Embryonic facial prominence (tissue), 1 donor: Measurements from ENCODE around the gene TPPP2.
A peak's percentile ranks its signal among the peaks of the same experiment; 100 is the strongest.
"Not testable (repeated sequence)": the region's sequence is repeated elsewhere in the genome, so short reads cannot be mapped to it uniquely, and the experiment has no call there.

Experiments used
- DNase-seq: peaks from one replicate; pipeline ENCODE4 v3.0.0-alpha.2; 2016; ENCODE audit errors: extremely low spot score

The TPPP2 gene

GRCh38 chr14:21038441-21039422 is 8.7 kb downstream of the TPPP2 start:
- no peak for DNase-seq

- DNase-seq, result peak; percentile 67
Measured at GRCh38 chr14:21039585-21040369, 9.8 kb downstream of the TPPP2 start.

- no peak for DNase-seq
Measured at GRCh38 chr14:21040370-21040925, 10.4 kb downstream of the TPPP2 start.

DNA sequence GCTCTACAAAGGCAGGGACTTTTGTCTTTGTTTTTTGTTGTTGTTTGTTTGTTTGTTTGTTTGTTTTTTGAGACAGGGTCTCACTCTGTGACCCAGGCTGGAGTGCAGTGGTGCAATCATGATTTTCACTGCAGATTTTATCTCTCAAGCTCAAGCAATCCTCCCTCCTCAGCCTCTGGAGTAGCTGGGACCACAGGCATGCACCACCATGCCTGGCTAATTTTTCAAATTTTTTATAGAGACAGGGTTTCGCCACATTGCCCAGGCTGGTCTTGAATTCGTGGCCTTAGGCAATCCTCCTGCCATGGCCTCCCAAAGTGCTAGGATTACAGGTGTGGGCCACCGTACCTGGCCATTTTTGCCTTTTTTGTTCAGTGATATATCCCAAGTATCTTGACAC is 10.9 kb downstream of the TPPP2 start:
- DNase-seq, result not testable (repeated sequence)

DNA sequence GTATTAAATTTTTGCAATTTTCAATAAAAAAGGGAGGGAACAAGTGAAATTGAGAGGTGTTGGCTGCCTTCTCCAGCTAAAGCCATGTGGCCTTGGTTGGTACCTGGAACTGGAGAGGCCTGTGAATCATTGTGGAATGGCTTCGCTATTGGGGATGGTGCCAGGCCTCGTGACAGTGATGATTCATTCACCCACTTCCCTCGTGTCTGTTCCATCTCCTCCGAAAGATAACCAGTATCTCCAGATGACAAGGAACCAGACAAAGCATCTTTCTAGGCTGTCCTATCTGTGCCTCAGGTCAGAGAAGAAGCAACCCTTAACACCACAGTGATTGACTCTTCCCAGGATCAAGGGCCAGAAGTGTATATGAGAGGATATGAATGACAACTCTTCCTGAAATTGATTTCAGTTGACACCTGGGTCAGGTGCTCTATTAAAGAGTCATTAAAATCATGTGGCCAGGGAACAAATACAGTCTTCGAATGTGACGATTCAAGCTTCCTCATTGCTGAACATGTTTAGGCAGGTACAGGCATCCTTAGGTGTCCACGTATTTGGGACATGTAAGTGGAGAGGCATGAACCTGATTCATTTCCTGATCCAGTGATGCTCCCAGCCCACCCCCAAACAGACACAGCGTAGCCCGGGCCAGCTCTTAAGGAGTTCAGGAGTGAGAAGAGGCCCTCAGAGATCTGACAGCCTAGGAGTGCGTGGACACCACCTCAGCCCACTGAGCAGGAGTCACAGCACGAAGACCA is 11.8 kb downstream of the TPPP2 start, which contains the start of gene RNASE7:
RNASE7 (plus strand) TSS at position 687 of the 758 bp plus-strand sequence. CDS start 631 bp downstream, outside the sequence.
- no peak for DNase-seq

GRCh38 chr14:21042918-21043317 is 12.9 kb downstream of the TPPP2 start:
- DNase-seq, result no peak

- DNase-seq, result no peak
Measured at GRCh38 chr14:21043387-21043973, 13.5 kb downstream of the TPPP2 start.

- DNase-seq, result no peak
Measured at GRCh38 chr14:21043974-21044618, 14.1 kb downstream of the TPPP2 start.

DNA sequence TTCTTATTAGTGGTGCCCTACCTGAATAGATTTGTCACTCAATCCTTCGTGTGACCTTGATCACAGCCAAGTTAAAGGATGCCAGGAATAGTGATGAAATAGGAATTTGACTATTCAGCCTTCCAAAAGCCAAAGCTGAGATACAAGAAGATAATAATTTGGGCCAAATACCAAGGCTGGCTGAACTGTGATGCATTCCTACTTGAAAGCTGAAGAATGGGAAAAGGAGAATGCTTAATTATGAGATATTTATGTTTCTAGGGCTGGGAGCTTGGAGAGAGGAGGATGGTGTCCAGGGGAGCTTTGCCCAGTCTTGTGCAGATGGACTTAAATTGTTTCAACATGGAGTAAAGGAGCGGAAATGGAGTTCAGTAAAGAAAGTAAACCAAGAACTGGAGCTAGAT is 17.4 kb downstream of the TPPP2 start:
- DNase-seq, result no peak

DNA sequence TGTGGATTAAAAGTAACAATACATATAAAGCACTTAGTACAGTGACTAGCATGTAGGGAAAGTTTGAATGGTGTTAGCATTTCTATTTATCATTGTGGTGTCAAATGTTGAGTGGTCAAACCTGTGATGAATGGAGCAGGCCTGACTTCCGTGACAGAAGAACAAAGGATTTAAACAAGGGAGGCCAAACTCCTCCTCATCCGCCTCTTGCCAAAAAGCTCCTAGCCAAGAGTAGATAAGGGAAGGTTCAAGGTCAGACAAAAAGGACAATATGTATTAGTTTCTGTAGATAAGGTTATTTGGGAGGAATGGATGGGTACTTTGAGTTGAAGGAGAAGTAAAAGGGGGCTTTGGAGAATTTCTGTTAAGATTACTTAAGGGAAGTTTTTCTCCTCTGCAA is 18.6 kb downstream of the TPPP2 start:
- DNase-seq, result no peak

DNA sequence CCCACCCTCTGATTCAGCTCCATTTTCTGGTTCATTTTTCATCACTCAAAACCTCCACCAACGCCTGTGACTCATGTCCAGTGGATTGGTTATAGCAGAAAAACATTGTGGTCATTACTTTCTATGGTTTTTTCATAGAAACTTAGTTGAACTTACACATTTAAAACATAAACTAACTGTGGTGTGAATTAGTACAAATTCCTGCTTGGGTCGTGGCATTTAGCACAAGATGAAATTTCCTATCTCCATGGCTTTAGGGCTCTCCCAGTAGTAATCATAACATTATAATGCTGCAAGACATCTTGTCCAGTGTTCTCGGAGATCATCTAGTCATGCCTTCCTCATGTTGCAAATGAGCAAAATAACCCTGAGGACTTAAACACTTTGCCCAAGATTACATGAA is 19.3 kb downstream of the TPPP2 start:
- DNase-seq, result no peak

- no peak for DNase-seq
Measured at GRCh38 chr14:21050597-21050996, 20.6 kb downstream of the TPPP2 start.

- DNase-seq, result no peak
Measured at GRCh38 chr14:21053184-21054122, 23.4 kb downstream of the TPPP2 start.

DNA sequence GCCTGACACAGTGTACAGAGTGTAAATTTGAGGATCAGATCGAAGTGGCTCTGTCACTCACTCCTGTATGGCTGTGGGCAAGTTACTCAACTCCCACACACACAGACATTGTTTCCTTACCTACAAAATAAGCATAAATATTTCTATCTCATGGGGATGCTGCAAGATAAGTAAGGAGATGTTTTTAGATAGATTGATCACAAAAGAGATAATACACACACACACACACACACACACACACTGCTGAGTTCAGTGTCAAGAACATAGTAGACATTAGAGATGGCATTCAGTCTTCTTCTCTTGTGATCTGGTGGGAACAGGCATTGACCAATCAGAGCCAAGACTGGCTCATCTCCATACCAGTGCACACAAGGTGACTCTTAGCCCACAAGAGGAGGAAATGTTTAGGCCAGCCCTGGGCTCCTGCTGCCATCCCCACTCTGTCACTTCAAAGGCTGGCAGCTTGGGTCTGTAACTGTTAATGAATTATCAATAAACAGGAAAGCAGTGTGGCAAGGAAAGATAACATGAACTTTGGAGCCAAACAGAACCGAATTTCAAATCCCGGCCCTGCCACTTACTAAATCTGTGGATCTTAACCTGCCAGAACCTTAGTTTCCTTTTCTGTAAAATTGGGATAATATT is 24.2 kb downstream of the TPPP2 start:
- DNase-seq, result no peak

GRCh38 chr14:21054768-21055145 is 24.7 kb downstream of the TPPP2 start:
- DNase-seq, result no peak

- no peak for DNase-seq
Measured at GRCh38 chr14:21055432-21056117, 25.6 kb downstream of the TPPP2 start.

DNA sequence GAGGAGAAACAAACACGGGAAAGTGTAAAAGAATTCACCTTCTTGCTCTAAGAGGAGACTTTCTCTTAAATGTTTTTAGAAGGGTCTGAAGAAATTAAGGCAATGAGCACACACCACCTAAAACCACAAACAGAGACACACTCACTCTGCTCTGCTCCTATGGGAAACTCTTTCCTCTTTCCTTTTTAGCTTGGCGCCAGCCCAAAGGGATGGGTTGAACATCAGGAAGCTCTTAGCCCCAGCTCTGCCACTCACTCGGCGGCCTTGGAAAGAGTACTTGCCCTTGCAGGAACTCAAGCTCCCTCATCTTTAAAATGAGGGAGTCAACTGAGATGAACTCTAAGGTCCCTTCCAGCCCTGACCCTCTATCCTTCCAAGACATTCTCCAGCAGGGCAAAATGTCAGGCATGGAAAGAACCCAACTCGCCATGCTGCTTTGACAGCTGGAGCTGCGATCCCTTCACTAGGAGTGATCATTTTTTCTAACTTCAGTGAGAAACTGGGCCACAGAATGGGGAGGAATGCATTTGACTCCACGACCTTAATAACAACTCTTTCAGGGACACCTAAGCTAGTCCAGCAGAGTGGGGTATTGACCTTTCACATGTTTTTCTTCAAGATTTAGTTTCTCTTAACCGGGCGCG is 26.6 kb downstream of the TPPP2 start:
- DNase-seq, result no peak
